COLO668 (cell line): ENCODE measurements around the gene IFT172.

ENCODE experiments used
- DNase-seq: peaks from one replicate; lab custom pipeline; 2025; ENCODE audit not compliant: unreplicated experiment; lab: John Stamatoyannopoulos, UW

The IFT172 gene

DNA sequence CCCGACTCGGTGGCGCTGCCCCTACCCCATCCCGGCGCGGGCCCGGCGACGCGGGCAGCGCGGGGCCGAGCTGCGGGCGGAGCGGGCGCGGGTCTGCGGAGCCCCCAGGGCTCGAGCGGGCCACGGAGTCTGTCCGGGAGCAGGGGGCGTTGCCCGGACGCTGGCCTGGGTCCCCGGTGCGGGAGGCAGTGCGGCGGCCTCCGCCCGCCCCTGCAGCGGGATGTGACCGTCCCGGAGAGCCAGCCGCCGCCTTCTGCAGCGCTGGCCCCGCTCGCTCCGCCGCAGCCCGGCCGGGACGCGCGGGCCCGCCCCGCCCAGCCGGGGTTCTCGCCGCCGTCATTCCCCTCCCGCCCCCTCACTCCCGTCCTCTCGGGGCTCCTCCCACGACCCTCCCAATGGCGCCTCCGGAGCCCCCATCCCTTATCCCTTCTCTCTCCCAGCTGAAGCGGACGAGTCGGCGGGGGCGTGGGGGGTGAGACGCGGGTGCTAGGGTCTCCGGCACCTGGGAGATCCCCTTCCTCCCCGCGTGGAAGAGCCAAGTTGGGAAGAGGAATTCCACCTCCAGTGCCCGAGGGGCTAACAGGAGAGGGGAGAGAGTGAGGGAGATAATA is 5.5 kb upstream of the IFT172 start, which contains the start of gene FNDC4:
TSS of gene FNDC4 (minus strand) at position 257 of the 611 bp plus-strand sequence. CDS start 521 bp downstream, outside the sequence.
- peak; percentile 17 for DNase-seq

GRCh38 chr2:27494284-27494943 is 4.9 kb upstream of the IFT172 start:
- no peak for DNase-seq

DNA sequence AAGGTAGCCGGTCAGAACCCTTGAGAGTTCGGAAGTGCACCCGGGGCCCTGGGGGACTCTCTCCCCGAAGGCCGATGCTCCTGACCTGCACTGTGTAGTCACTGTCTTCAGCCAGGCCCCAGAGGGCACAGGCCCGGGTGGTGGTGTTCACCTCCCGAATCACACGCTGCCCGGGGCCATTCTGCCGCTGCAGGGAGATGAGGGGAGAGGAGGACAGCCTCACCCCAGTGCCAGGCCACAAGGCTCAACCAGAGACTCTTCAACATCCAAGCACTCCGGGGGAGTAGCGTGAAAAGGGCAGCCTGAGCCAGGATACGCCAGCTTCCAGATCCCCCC is 4.4 kb upstream of the IFT172 start:
- no peak for DNase-seq

GRCh38 chr2:27492557-27492956 is 3.0 kb upstream of the IFT172 start:
- DNase-seq, result no peak

GRCh38 chr2:27489118-27489497 is 435 bp downstream of the IFT172 start:
- DNase-seq, result peak; percentile 40

DNA sequence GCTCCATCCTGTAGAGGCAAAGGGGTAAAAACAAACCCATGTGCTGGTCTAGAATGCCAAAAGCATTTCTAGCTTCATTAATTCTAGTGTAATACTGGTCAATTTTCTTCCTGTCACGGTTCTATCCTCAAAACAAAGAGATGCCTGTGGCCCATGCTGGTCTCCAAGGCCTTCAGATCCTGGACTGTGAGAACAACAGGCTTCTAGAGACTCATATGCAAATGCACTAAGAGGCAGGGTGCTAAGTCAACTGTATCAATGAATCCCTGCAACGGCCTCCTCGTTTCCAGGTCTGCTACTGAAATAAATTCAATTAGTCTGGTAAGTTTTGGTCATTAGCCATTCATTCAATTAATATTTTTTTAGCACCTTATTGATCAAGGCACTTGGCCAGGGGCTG is 4.0 kb downstream of the IFT172 start:
- DNase-seq, result no peak

DNA sequence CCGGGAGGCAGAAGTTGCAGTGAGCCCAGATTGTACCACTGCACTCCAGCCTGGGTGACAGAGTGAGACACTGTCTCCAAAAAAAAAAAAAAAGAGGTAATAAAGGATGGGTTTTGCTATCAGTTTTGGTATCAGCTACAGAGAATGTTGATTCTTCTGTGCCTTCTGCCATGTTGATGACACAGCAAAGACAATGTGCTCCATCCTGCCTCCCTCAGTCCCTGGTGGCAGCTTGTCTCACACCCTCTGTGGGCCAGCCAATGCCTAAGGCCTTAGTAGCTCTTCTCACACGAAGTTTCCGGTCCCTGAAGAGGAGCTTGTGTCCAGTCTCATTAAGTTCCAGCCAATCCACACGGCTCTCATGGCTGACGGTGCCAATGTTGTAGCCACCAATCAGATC is 17.6 kb downstream of the IFT172 start:
- no peak for DNase-seq

DNA sequence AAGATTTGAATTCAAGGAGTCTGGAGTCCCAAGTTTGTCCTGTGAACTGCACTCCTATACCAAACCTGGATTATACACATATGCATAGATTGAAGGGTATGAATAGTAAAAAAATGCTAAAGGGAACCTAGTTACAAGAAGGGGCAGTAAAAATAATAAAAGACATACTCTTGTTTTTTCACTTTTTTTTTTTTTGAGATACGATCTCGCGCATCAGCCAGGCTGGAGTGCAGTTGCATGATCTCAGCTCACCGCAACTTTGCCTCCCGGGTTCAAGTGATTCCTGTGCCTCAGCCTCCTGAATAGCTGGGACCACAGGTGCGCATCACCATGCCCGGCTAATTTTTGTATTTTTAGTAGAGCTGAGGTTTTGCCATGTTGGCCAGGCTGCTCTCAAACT is 25.1 kb downstream of the IFT172 start:
- DNase-seq, result no peak

DNA sequence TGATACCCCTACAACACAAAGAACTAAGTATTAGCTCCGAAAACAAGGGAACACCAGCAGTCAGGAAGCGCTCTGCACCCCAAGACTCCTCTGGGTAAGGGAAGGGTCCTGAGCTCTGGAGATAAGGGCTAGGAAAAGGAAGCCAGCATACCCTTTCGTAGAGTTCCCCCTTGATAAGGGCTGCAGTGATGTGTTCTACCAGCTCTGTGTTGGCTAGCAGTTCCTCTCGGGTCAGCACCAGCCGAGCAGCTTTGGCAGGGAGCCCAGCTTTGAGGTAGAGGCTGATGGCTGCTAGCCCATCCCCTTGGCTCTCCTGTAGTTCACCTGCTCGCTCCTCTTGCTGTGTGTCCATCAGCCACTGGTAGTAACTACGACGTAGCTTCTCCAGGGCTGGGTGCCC is 28.4 kb downstream of the IFT172 start:
- no peak for DNase-seq

DNA sequence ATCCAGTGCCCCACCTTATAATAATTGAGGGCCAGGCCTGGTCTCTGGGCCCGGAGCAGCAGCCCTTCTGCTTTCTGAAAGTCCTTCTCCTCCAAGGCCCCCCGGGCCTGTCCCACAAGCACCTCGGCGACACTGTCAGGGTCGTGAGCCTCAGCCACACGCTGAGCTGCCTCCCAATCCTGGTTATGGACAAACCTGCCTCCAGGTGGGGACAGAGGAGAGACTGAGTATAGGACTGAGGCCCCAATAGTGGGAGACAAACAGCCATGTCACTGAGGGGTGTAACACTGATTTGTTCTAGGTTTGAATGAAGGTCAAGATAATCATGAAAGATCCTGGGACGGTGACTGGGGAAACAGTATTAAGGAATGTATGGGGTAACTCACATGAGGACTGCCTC is 35.6 kb downstream of the IFT172 start:
- no peak for DNase-seq

DNA sequence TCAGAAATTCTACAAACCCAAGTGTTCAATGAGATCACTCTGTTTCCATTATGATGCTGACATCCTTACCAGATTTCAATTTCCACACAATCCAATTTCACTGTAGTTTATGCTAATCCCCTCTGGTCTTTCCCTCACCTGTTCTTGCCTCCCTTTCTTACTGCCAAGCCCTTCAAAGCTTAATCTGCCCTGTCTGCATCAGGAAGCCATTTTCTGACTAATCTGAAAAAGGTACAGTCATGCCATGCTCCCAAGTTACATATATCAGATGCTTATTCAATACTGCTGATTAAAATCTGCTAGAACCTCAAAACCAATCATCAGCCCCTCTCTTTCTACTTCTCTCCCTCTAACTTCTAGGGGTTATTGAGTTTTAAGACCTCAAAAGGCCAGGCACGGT is 38.4 kb downstream of the IFT172 start:
- no peak for DNase-seq

DNA sequence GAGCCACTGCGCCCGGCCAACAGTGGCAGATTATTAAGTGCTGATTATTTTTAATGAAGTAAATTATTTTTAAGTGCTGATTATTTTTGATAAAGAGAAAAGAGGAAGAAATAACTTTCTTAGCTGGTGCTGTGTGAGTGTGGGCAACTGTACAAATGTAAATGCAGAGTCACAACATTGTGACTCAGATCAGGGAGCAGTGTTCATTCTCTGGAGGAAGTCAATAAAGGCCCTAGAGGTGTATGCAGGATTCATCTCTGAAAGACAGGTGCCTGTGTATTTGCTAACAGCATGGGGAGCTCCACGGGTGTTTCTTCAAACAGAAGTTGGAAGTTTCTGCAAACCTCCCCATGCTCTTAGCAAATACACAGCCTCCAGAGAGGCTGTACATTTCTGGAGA is 41.2 kb downstream of the IFT172 start:
- no peak for DNase-seq

- DNase-seq, result peak; percentile 10
Observed at GRCh38 chr2:27446057-27446456, 43.5 kb downstream of the IFT172 start.

GRCh38 chr2:27445615-27446014 is 43.9 kb downstream of the IFT172 start:
- DNase-seq, result no peak

- DNase-seq, result no peak
Observed at GRCh38 chr2:27445155-27445554, 44.4 kb downstream of the IFT172 start.

GRCh38 chr2:27442920-27443282 is 46.6 kb downstream of the IFT172 start:
- peak; percentile 30 for DNase-seq

DNA sequence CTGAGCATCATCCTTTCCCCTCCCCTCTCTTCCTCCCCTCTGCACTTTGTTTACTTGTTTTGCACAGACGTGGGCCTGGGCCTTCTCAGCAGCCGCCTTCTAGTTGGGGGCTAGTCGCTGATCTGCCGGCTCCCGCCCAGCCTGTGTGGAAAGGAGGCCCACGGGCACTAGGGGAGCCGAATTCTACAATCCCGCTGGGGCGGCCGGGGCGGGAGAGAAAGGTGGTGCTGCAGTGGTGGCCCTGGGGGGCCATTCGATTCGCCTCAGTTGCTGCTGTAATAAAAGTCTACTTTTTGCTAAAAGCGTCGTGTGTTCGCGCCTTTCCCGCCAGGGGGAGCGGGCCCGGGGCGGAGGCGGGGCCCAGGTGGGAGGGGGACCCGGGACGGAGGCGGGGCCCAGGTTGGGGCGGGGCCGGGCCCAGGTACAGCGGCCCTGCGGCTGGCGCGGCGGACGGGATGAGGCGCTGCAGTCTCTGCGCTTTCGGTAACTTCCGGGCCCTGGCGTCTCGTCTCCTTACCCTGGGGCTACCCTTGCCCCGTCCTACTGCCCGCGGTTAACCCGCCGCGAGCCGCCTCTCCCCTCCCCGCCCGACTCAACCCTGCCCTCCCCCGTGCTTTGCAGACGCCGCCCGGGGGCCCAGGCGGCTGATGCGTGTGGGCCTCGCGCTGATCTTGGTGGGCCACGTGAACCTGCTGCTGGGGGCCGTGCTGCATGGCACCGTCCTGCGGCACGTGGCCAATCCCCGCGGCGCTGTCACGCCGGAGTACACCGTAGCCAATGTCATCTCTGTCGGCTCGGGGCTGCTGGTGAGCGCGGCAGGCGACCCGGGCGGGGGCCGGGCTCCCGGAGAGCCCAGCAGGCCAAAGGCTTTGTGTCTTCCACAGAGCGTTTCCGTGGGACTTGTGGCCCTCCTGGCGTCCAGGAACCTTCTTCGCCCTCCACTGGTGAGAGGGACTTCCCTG is 47.3 kb downstream of the IFT172 start, which contains the start of gene KRTCAP3:
TSS of gene KRTCAP3 (plus strand) at position 424 of the 962 bp plus-strand sequence. CDS start at position 456, 32 bp downstream.
- peak; percentile 89 for DNase-seq

- no peak for DNase-seq
Observed at GRCh38 chr2:27441226-27441926, 48.2 kb downstream of the IFT172 start.

DNA sequence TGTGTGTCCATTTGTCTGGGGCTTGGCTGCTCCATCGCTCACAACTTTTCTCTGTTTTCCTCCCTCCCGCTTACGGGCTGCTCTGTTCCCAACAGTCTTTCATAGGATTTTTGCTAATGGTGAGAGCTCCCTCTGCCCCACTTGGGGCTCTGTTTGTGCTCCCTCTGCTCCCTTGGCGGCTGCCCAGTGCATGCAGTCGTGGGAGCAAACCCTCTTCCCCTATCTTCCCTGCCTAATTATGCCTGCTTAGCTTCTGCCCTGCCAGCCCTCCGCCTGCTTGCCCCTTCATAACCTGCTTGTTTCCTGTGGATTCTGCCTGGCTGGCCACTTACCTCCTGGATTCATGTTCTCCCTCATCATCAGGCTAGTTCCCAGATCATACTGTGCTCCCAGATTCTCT is 53.9 kb downstream of the IFT172 start:
- DNase-seq, result no peak

- no peak for DNase-seq
Observed at GRCh38 chr2:27431395-27431794, 58.1 kb downstream of the IFT172 start.

GRCh38 chr2:27428978-27429541 is 60.5 kb downstream of the IFT172 start:
- peak; percentile 86 for DNase-seq
